Measurements from ENCODE around the gene MGST3.

Gene MGST3

GRCh38 chr1:165703648-165704047, 72.6 kb downstream of the MGST3 start:
- Histone ChIP-seq H3K9me3 (ENCODE audit: control insufficient read depth, insufficient read depth, low read length) (no peaks in the 10 kb centered on the region), H3K4me1 (ENCODE audit: control insufficient read depth, low read length) (peaks cover 12% of the 10 kb centered on the region), H3K4me3 (ENCODE audit: low read length) (no peak overlapping the region), H3F3A (ENCODE audit: control insufficient read depth, insufficient read depth) (peaks cover 3% of the 10 kb centered on the region; the same call in 1 of the 2 replicates), H3K27me3 (ENCODE audit: control insufficient read depth, low read length) (peaks cover 27% of the 10 kb centered on the region), H3K4me2 (ENCODE audit: low read length) (no peak overlapping the region), H4K20me1 (ENCODE audit: control insufficient read depth, insufficient read depth, low read depth, low read length) (no peaks in the 10 kb centered on the region), H3K79me2 (ENCODE audit: control insufficient read depth, low read length) (no peaks in the 10 kb centered on the region), H3K27ac (ENCODE audit: low read depth, low read length) (no peak overlapping the region), H3K9me2 (replicated peaks; ENCODE audit: control insufficient read depth, low read length) (no peaks in the 10 kb centered on the region), H3K36me3 (ENCODE audit: control insufficient read depth, low read length) (no peaks in the 10 kb centered on the region)
- TF ChIP-seq EZH2phosphoT487 (IDR thresholded peaks at IDR 0.05; ENCODE audit: borderline replicate concordance, low read length) (no peak), CTCF (IDR thresholded peaks at IDR 0.05; ENCODE audit: low read depth, low read length, poor library complexity, severe bottlenecking) (no peak)

Data from DOHH2 (cell line).